Transverse colon (tissue), 4 donors: Measurements from ENCODE around the gene KAZN.

Experiments used
- CTCF ChIP-seq, 5 experiments: fragments of 200-600 bp in 3 of 5; fragments of 450-650 bp in 2 of 5; sonication (generic) in 3 of 5; IDR thresholded peaks; 1 replicate in 2 of 5; 2 replicates in 3 of 5; pipeline ENCODE4 v1.5.1; 2016 to 2017; ENCODE audit warnings: antibody characterized with exemption in 5 of 5, inconsistent platforms in 3 of 5, mild to moderate bottlenecking in 2 of 5, moderate library complexity in 1 of 5
- EP300 ChIP-seq: sonication (generic); formaldehyde crosslinking; IDR thresholded peaks from one replicate; pipeline ENCODE4 v1.6.1; 2017; ENCODE audit warnings: antibody characterized with exemption, low read depth
- POLR2A ChIP-seq: fragments of 450-650 bp; IDR thresholded peaks from one replicate; pipeline ENCODE4 v1.6.1; 2016; ENCODE audit warnings: antibody characterized with exemption, mild to moderate bottlenecking, moderate library complexity
- POLR2AphosphoS5 ChIP-seq, 3 donors: sonication (generic); formaldehyde crosslinking; IDR thresholded peaks; one replicate each; pipeline ENCODE4 v1.6.1; 2016; ENCODE audit warnings: antibody characterized with exemption in 3 of 3

- TF ChIP-seq CTCF (IDR thresholded peaks at IDR 0.05), result no peak
- no peak for TF ChIP-seq POLR2A
- no peak for TF ChIP-seq EP300
- TF ChIP-seq POLR2AphosphoS5 (IDR thresholded peaks at IDR 0.05), result no peak
Observed at GRCh38 chr1:14824314-14824915, 225.9 kb downstream of the KAZN start.
